SK-N-SH treated with all-trans-retinoic acid at 6 μM for 48 hours (cell line): ENCODE measurements around the gene SCFD1.

Experiments
- ATAC-seq: fragments of 200-7000 bp; cut with Tn5 transposase; 3 replicates; pipeline ENCODE4 v1.9.1; 2020; ENCODE audit warnings: mild to moderate bottlenecking, moderate library complexity
- ARNTL ChIP-seq: fragments of 450-650 bp; formaldehyde crosslinking; IDR thresholded peaks from 2 replicates; pipeline ENCODE4 v1.5.0; 2020; ENCODE audit warnings: low read depth, mild to moderate bottlenecking, moderate library complexity, borderline replicate concordance
- BACH2 ChIP-seq: fragments of 250-450 bp; sonication (Bioruptor Pico); IDR thresholded peaks from 2 replicates; pipeline ENCODE4 v1.9.0; 2021; ENCODE audit warnings: mild to moderate bottlenecking, borderline replicate concordance
- CSRNP3 ChIP-seq: fragments of 250-450 bp; sonication (Bioruptor Pico); IDR thresholded peaks from 2 replicates; pipeline ENCODE4 v1.5.1; 2021; ENCODE audit warnings: mild to moderate bottlenecking, moderate library complexity
- ESRRG ChIP-seq: fragments of 250-450 bp; sonication (Bioruptor Pico); IDR thresholded peaks from 2 replicates; pipeline ENCODE4 v1.6.1; 2021; ENCODE audit warnings: mild to moderate bottlenecking
- GLIS3 ChIP-seq: fragments of 250-450 bp; sonication (Bioruptor Pico); IDR thresholded peaks from 2 replicates; pipeline ENCODE4 v1.5.0; 2020; ENCODE audit warnings: mild to moderate bottlenecking, moderate library complexity
- ISL1 ChIP-seq: fragments of 250-450 bp; sonication (Bioruptor Pico); IDR thresholded peaks from 2 replicates; pipeline ENCODE4 v2.1.2; 2022; ENCODE audit warnings: mild to moderate bottlenecking, moderate library complexity
- OSR1 ChIP-seq: fragments of 250-450 bp; sonication (Bioruptor Pico); IDR thresholded peaks from 2 replicates; pipeline ENCODE4 v1.8.0; 2022; ENCODE audit warnings: moderate library complexity, mild to moderate bottlenecking, inconsistent platforms
- POU6F1 ChIP-seq: fragments of 250-450 bp; sonication (Bioruptor Pico); IDR thresholded peaks from 2 replicates; pipeline ENCODE4 v1.8.0; 2021; ENCODE audit warnings: low read depth, mild to moderate bottlenecking, moderate library complexity, borderline replicate concordance
- SNAI2 ChIP-seq: fragments of 250-450 bp; sonication (Bioruptor Pico); IDR thresholded peaks from 2 replicates; pipeline ENCODE4 v1.5.0; 2020; ENCODE audit warnings: mild to moderate bottlenecking, moderate library complexity
- TCF4 ChIP-seq: fragments of 250-450 bp; sonication (Bioruptor Pico); IDR thresholded peaks from 2 replicates; pipeline ENCODE4 v1.8.0; 2021; ENCODE audit warnings: mild to moderate bottlenecking, moderate library complexity, borderline replicate concordance
- TOX ChIP-seq: fragments of 250-450 bp; sonication (Bioruptor Pico); IDR thresholded peaks from 2 replicates; pipeline ENCODE4 v1.8.0; 2021; ENCODE audit warnings: mild to moderate bottlenecking, moderate library complexity, borderline replicate concordance
- TSHZ2 ChIP-seq: fragments of 250-450 bp; sonication (Bioruptor Pico); IDR thresholded peaks from 2 replicates; pipeline ENCODE4 v1.5.0; 2020; ENCODE audit warnings: mild to moderate bottlenecking, moderate library complexity
- ZC3H10 ChIP-seq: fragments of 250-450 bp; sonication (Bioruptor Pico); IDR thresholded peaks from 2 replicates; pipeline ENCODE4 v1.5.1; 2021; ENCODE audit warnings: mild to moderate bottlenecking, moderate library complexity
- ZFP3 ChIP-seq: fragments of 250-450 bp; sonication (Bioruptor Pico); IDR thresholded peaks from 2 replicates; pipeline ENCODE4 v1.5.0; 2020; ENCODE audit warnings: mild to moderate bottlenecking, moderate library complexity
- ZFP30 ChIP-seq: fragments of 450-650 bp; formaldehyde crosslinking; IDR thresholded peaks from 2 replicates; pipeline ENCODE4 v1.5.0; 2022; ENCODE audit warnings: mild to moderate bottlenecking, moderate library complexity
- ZNF565 ChIP-seq: fragments of 450-650 bp; formaldehyde crosslinking; conservative IDR thresholded peaks from 2 replicates; pipeline ENCODE4 v1.5.0; 2020; ENCODE audit warnings: low read depth, mild to moderate bottlenecking, moderate library complexity
- ZNF70 ChIP-seq: fragments of 450-650 bp; formaldehyde crosslinking; IDR thresholded peaks from 2 replicates; pipeline ENCODE4 v1.5.0; 2020; ENCODE audit warnings: mild to moderate bottlenecking, moderate library complexity
- TF ChIP-seq, protein P1 (sequence below): fragments of 250-450 bp; sonication (Bioruptor Pico); IDR thresholded peaks from 2 replicates; pipeline ENCODE4 v1.8.0; 2020; ENCODE audit warnings: mild to moderate bottlenecking, moderate library complexity, borderline replicate concordance
- TF ChIP-seq, protein P2 (sequence below): fragments of 250-450 bp; sonication (Bioruptor Pico); IDR thresholded peaks from 2 replicates; pipeline ENCODE4 v1.5.1; 2020; ENCODE audit warnings: low read depth, mild to moderate bottlenecking, moderate library complexity

Gene SCFD1

GRCh38 chr14:30580616-30581282 is 41.4 kb upstream of the SCFD1 start:
- ATAC-seq: no peak
- TF ChIP-seq GLIS3 (CRISPR knock-in tag) (no peak), ESRRG (CRISPR knock-in tag) (no peak), POU6F1 (CRISPR knock-in tag) (no peak), OSR1 (no peak), ZFP30 (CRISPR knock-in tag) (no peak), TOX (CRISPR knock-in tag) (no peak), ZFP3 (CRISPR knock-in tag) (no peak), CSRNP3 (CRISPR knock-in tag) (no peak), TSHZ2 (CRISPR knock-in tag) (no peak)

- no peak for ATAC-seq
- TF ChIP-seq ISL1 (no peak), CSRNP3 (CRISPR knock-in tag) (no peak), SNAI2 (CRISPR knock-in tag) (no peak)
Measured at GRCh38 chr14:30581283-30581625, 40.9 kb upstream of the SCFD1 start.

DNA sequence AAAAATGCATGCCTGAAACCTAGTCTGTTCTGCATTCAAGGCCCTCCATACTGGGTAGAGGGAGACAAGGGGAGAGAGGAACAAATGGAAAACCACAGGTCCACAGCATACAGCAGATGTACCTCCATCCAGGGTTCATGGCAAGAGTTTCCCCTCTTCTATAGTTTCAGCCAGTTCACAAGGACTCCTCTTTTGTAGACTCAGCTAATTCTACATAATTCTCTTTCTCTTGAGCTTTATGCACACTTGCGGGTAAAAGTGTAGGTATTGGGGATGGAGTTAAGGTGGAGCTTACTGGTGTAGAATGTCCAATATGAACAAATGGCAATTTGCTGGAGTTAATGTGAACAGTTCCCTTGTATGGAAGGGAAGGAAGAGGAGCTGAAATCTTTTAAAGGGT is 39.7 kb upstream of the SCFD1 start:
- no peak for TF ChIP-seq ZC3H10 (CRISPR knock-in tag)
- no peak for TF ChIP-seq GLIS3 (CRISPR knock-in tag)
- TF ChIP-seq ARNTL (CRISPR knock-in tag): no peak
- TF ChIP-seq SNAI2 (CRISPR knock-in tag): no peak
- TF ChIP-seq, protein P1, sequence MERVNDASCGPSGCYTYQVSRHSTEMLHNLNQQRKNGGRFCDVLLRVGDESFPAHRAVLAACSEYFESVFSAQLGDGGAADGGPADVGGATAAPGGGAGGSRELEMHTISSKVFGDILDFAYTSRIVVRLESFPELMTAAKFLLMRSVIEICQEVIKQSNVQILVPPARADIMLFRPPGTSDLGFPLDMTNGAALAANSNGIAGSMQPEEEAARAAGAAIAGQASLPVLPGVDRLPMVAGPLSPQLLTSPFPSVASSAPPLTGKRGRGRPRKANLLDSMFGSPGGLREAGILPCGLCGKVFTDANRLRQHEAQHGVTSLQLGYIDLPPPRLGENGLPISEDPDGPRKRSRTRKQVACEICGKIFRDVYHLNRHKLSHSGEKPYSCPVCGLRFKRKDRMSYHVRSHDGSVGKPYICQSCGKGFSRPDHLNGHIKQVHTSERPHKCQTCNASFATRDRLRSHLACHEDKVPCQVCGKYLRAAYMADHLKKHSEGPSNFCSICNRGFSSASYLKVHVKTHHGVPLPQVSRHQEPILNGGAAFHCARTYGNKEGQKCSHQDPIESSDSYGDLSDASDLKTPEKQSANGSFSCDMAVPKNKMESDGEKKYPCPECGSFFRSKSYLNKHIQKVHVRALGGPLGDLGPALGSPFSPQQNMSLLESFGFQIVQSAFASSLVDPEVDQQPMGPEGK: no peak
- no peak for TF ChIP-seq ZFP30 (CRISPR knock-in tag)
- no peak for TF ChIP-seq TOX (CRISPR knock-in tag)
- no peak for TF ChIP-seq ZNF565 (CRISPR knock-in tag)
- TF ChIP-seq, protein P2, sequence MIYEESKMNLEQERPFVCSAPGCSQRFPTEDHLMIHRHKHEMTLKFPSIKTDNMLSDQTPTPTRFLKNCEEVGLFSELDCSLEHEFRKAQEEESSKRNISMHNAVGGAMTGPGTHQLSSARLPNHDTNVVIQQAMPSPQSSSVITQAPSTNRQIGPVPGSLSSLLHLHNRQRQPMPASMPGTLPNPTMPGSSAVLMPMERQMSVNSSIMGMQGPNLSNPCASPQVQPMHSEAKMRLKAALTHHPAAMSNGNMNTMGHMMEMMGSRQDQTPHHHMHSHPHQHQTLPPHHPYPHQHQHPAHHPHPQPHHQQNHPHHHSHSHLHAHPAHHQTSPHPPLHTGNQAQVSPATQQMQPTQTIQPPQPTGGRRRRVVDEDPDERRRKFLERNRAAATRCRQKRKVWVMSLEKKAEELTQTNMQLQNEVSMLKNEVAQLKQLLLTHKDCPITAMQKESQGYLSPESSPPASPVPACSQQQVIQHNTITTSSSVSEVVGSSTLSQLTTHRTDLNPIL (CRISPR knock-in tag): no peak
- no peak for TF ChIP-seq ZFP3 (CRISPR knock-in tag)
- TF ChIP-seq ISL1: no peak
- TF ChIP-seq TCF4 (CRISPR knock-in tag): no peak
- no peak for TF ChIP-seq BACH2 (CRISPR knock-in tag)
- no peak for TF ChIP-seq ZNF70 (CRISPR knock-in tag)
- TF ChIP-seq POU6F1 (CRISPR knock-in tag): no peak
- no peak for TF ChIP-seq ESRRG (CRISPR knock-in tag)
- no peak for ATAC-seq
